ENCODE results near the gene KIF1B.

Gene KIF1B

GRCh38 chr1:10291705-10292104, 81.3 kb downstream of the KIF1B start:
- H3K79me2 ChIP-seq (ENCODE audit: insufficient read depth, low read length) = no peaks in the 10 kb centered on the region
- H3K9ac ChIP-seq (ENCODE audit: low read length) = no peak overlapping the region
- H3K4me3 ChIP-seq (ENCODE audit: low read depth, low read length, poor library complexity, severe bottlenecking) = no peak overlapping the region
- H3K9me2 ChIP-seq (ENCODE audit: low read depth, low read length) = no peaks in the 10 kb centered on the region
- H3K36me3 ChIP-seq (ENCODE audit: insufficient read depth, low read length) = no peaks in the 10 kb centered on the region
- no peak overlapping the region for H3K4me2 ChIP-seq (ENCODE audit: low read length)
- H3K27ac ChIP-seq (ENCODE audit: low read depth, low read length, poor library complexity, severe bottlenecking) = no peak overlapping the region
- no peak overlapping the region for H2AFZ ChIP-seq (ENCODE audit: low read length)
- no peaks in the 10 kb centered on the region for H3F3A ChIP-seq (ENCODE audit: insufficient read depth, low read length)
- no peaks in the 10 kb centered on the region for H4K20me1 ChIP-seq (ENCODE audit: insufficient read depth, low read length)
- H3K9me3 ChIP-seq (ENCODE audit: low read length) = no peaks in the 10 kb centered on the region
- H3K27me3 ChIP-seq (ENCODE audit: insufficient read depth, low read length) = no peaks in the 10 kb centered on the region
- no peaks in the 10 kb centered on the region for H3K4me1 ChIP-seq (ENCODE audit: insufficient read depth, low read length, severe bottlenecking)
- TF ChIP-seq EZH2 (IDR thresholded peaks at IDR 0.05; ENCODE audit: borderline replicate concordance, low read length) (no peak), CTCF (IDR thresholded peaks at IDR 0.05; ENCODE audit: low read length) (no peak)

DNA sequence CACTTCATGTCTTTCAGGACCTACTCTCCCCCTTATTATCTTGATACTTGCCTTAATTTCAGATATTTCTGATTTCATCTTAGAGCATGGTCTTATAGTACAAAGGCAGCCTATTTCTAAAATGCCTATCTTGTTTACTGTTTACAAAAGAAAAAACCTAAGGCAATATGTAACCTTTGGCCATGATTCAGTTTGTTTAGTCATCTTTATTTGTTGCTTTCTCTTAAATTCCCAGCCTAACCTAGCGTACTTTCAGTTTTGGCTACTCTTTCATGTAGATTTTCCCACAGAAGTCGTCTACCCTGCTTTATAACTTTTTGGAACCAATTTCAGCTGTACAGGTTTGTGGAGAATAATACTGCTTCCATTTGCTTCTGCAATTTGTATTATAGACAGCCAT, 81.8 kb downstream of the KIF1B start:
- no peaks in the 10 kb centered on the region for H3K4me1 ChIP-seq (ENCODE audit: insufficient read depth, low read length, severe bottlenecking)
- no peak overlapping the region for H3K4me3 ChIP-seq (ENCODE audit: low read depth, low read length, poor library complexity, severe bottlenecking)
- no peak overlapping the region for H2AFZ ChIP-seq (ENCODE audit: low read length)
- no peaks in the 10 kb centered on the region for H3F3A ChIP-seq (ENCODE audit: insufficient read depth, low read length)
- no peak overlapping the region for H3K4me2 ChIP-seq (ENCODE audit: low read length)
- H3K27me3 ChIP-seq (ENCODE audit: insufficient read depth, low read length) = no peaks in the 10 kb centered on the region
- H3K9ac ChIP-seq (ENCODE audit: low read length) = no peak overlapping the region
- no peaks in the 10 kb centered on the region for H3K9me2 ChIP-seq (ENCODE audit: low read depth, low read length)
- H3K9me3 ChIP-seq (ENCODE audit: low read length) = no peaks in the 10 kb centered on the region
- no peaks in the 10 kb centered on the region for H3K36me3 ChIP-seq (ENCODE audit: insufficient read depth, low read length)
- no peaks in the 10 kb centered on the region for H3K79me2 ChIP-seq (ENCODE audit: insufficient read depth, low read length)
- no peak overlapping the region for H3K27ac ChIP-seq (ENCODE audit: low read depth, low read length, poor library complexity, severe bottlenecking)
- no peaks in the 10 kb centered on the region for H4K20me1 ChIP-seq (ENCODE audit: insufficient read depth, low read length)
- TF ChIP-seq EZH2 (IDR thresholded peaks at IDR 0.05; ENCODE audit: borderline replicate concordance, low read length) (no peak), CTCF (IDR thresholded peaks at IDR 0.05; ENCODE audit: low read length) (no peak)

DNA sequence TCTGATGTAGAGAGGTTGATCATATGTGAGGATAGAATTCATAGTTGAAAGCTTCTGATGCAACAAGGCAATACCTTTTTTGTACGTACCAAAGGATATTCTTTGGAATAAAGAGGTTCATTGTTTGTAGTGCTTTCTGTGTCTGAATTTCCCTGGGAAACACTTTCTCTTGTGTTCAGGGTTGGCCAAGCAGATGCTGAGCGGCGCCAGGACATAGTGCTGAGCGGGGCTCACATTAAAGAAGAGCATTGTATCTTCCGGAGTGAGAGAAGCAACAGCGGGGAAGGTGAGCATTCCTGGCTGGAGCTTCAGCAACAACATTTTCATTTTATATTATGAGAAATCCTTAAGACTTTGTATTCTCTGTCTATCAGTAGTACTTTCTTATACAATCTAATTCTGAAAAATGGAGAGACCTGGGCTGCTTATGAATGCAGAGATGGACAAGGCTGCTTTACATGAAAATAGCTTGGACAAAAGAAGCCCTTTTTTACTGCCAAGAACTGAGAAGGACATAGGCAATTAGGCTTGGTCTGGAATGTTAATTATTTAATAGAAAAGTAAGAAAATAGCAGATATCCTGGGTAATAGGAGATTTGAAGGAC, 85.2 kb downstream of the KIF1B start:
- no peaks in the 10 kb centered on the region for H3K79me2 ChIP-seq (ENCODE audit: insufficient read depth, low read length)
- no peaks in the 10 kb centered on the region for H3F3A ChIP-seq (ENCODE audit: insufficient read depth, low read length)
- TF ChIP-seq EZH2 (IDR thresholded peaks at IDR 0.05; ENCODE audit: borderline replicate concordance, low read length) (no peak), CTCF (IDR thresholded peaks at IDR 0.05; ENCODE audit: low read length) (no peak)
- no peak overlapping the region for H3K4me3 ChIP-seq (ENCODE audit: low read depth, low read length, poor library complexity, severe bottlenecking)
- H3K9ac ChIP-seq (ENCODE audit: low read length) = no peak overlapping the region
- H3K9me3 ChIP-seq (ENCODE audit: low read length) = no peaks in the 10 kb centered on the region
- no peaks in the 10 kb centered on the region for H3K9me2 ChIP-seq (ENCODE audit: low read depth, low read length)
- H3K4me1 ChIP-seq (ENCODE audit: insufficient read depth, low read length, severe bottlenecking) = no peaks in the 10 kb centered on the region
- H3K27ac ChIP-seq (ENCODE audit: low read depth, low read length, poor library complexity, severe bottlenecking) = no peak overlapping the region
- H3K4me2 ChIP-seq (ENCODE audit: low read length) = no peak overlapping the region
- no peaks in the 10 kb centered on the region for H4K20me1 ChIP-seq (ENCODE audit: insufficient read depth, low read length)
- no peaks in the 10 kb centered on the region for H3K27me3 ChIP-seq (ENCODE audit: insufficient read depth, low read length)
- H3K36me3 ChIP-seq (ENCODE audit: insufficient read depth, low read length) = no peaks in the 10 kb centered on the region
- no peak overlapping the region for H2AFZ ChIP-seq (ENCODE audit: low read length)

Data from OCI-LY1 (cell line).